Loucy (cell line): ENCODE data around the gene SOX12.

Source experiments
- H2AFZ ChIP-seq: fragments of 200-600 bp; sonication (generic); 2 replicates; pipeline ENCODE4 v1.6.0; 2016; ENCODE audit warnings: antibody characterized with exemption, mild to moderate bottlenecking, low read length, moderate library complexity
- H3F3A ChIP-seq: fragments of 200-600 bp; 2 replicates; pipeline ENCODE4 v1.6.0; 2016; ENCODE audit warnings: antibody characterized with exemption, low read depth, mild to moderate bottlenecking
- H3K27me3 ChIP-seq: fragments of 200-600 bp; sonication (generic); 2 replicates; pipeline ENCODE4 v1.6.1; 2014; ENCODE audit warnings: low read length, mild to moderate bottlenecking; ENCODE audit not compliant: insufficient read depth, poor library complexity, severe bottlenecking
- H3K36me3 ChIP-seq: fragments of 200-600 bp; sonication (generic); 2 replicates; pipeline ENCODE4 v1.6.1; 2016; ENCODE audit warnings: low read length; ENCODE audit not compliant: insufficient read depth
- H3K4me1 ChIP-seq: fragments of 200-600 bp; sonication (generic); 2 replicates; pipeline ENCODE4 v1.5.1; 2014; ENCODE audit warnings: low read length, mild to moderate bottlenecking; ENCODE audit not compliant: insufficient read depth, poor library complexity, severe bottlenecking
- H3K4me2 ChIP-seq: fragments of 200-600 bp; sonication (generic); 2 replicates; pipeline ENCODE4 v1.6.0; 2014; ENCODE audit warnings: antibody characterized with exemption, low read length, low read depth, mild to moderate bottlenecking; ENCODE audit not compliant: poor library complexity, severe bottlenecking
- H3K4me3 ChIP-seq: fragments of 200-600 bp; sonication (generic); 2 replicates; pipeline ENCODE4 v1.5.1; 2014; ENCODE audit warnings: low read length, mild to moderate bottlenecking, mixed read lengths; ENCODE audit not compliant: poor library complexity, severe bottlenecking
- H3K79me2 ChIP-seq: fragments of 200-600 bp; sonication (generic); 2 replicates; pipeline ENCODE4 v1.6.1; 2014; ENCODE audit warnings: low read length; ENCODE audit not compliant: insufficient read depth
- H3K9ac ChIP-seq: fragments of 200-600 bp; sonication (generic); 2 replicates; pipeline ENCODE4 v1.6.0; 2014; ENCODE audit warnings: mild to moderate bottlenecking, low read depth, low read length, moderate library complexity; ENCODE audit not compliant: poor library complexity, severe bottlenecking
- H3K9me2 ChIP-seq: fragments of 200-600 bp; sonication (generic); replicated peaks from 2 replicates; pipeline ENCODE4 v1.6.1; 2016; ENCODE audit warnings: low read depth, low read length, mixed read lengths
- H3K9me3 ChIP-seq: fragments of 200-600 bp; sonication (generic); 2 replicates; pipeline ENCODE4 v1.6.1; 2014; ENCODE audit warnings: mild to moderate bottlenecking, antibody characterized with exemption, low read length, low read depth; ENCODE audit not compliant: insufficient read depth
- H4K20me1 ChIP-seq: fragments of 200-600 bp; sonication (generic); 2 replicates; pipeline ENCODE4 v1.6.0; 2014; ENCODE audit warnings: antibody characterized with exemption, low read length, mild to moderate bottlenecking; ENCODE audit not compliant: insufficient read depth, poor library complexity, severe bottlenecking
- EZH2phosphoT487 ChIP-seq: fragments of 200-600 bp; IDR thresholded peaks from 2 replicates; pipeline ENCODE4 v1.6.1; 2018; ENCODE audit warnings: antibody characterized with exemption, mild to moderate bottlenecking, moderate library complexity, borderline replicate concordance
- TF ChIP-seq, protein P1 (sequence below): fragments of 200-600 bp; sonication (generic); conservative IDR thresholded peaks from 2 replicates; pipeline ENCODE4 v1.5.1; 2014; ENCODE audit warnings: mild to moderate bottlenecking, antibody characterized with exemption, low read length

SOX12 gene

DNA sequence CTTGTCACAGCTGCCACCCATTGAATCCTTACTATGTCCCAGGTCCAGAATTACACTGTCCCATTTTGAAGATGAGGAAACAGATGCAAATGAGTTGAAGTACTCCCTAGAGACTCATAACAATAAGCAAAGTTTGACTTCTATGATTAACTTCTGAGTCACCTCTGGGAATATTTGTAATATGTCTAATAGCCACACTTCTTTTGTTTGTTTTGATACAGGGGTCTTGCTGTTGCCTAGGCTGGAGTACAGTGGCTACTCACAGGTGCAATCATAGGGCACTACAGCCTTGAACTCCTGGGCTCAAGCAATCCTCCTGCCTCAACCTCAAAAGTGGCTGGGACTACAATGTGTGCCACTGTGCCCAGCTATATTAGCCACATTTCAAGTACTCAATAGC, 11.4 kb upstream of the SOX12 start:
- no peaks in the 10 kb centered on the region for H3K9me2 ChIP-seq
- H3K79me2 ChIP-seq: no peaks in the 10 kb centered on the region
- no peak overlapping the region for H3K4me3 ChIP-seq
- no peak overlapping the region for H3K4me2 ChIP-seq
- H3F3A ChIP-seq: 0 out of 2 replicates have a peak, but pooled peaks cover 3% of the 10 kb centered on the region
- H3K9me3 ChIP-seq: no peaks in the 10 kb centered on the region
- no peaks in the 10 kb centered on the region for H3K27me3 ChIP-seq
- H2AFZ ChIP-seq: no peak overlapping the region
- H3K36me3 ChIP-seq: no peaks in the 10 kb centered on the region
- H3K4me1 ChIP-seq: peaks cover 22% of the 10 kb centered on the region
- no peak overlapping the region for H3K9ac ChIP-seq
- TF ChIP-seq, protein P1, sequence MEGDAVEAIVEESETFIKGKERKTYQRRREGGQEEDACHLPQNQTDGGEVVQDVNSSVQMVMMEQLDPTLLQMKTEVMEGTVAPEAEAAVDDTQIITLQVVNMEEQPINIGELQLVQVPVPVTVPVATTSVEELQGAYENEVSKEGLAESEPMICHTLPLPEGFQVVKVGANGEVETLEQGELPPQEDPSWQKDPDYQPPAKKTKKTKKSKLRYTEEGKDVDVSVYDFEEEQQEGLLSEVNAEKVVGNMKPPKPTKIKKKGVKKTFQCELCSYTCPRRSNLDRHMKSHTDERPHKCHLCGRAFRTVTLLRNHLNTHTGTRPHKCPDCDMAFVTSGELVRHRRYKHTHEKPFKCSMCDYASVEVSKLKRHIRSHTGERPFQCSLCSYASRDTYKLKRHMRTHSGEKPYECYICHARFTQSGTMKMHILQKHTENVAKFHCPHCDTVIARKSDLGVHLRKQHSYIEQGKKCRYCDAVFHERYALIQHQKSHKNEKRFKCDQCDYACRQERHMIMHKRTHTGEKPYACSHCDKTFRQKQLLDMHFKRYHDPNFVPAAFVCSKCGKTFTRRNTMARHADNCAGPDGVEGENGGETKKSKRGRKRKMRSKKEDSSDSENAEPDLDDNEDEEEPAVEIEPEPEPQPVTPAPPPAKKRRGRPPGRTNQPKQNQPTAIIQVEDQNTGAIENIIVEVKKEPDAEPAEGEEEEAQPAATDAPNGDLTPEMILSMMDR: no peak
- TF ChIP-seq EZH2phosphoT487: no peak
- H4K20me1 ChIP-seq: no peaks in the 10 kb centered on the region

DNA sequence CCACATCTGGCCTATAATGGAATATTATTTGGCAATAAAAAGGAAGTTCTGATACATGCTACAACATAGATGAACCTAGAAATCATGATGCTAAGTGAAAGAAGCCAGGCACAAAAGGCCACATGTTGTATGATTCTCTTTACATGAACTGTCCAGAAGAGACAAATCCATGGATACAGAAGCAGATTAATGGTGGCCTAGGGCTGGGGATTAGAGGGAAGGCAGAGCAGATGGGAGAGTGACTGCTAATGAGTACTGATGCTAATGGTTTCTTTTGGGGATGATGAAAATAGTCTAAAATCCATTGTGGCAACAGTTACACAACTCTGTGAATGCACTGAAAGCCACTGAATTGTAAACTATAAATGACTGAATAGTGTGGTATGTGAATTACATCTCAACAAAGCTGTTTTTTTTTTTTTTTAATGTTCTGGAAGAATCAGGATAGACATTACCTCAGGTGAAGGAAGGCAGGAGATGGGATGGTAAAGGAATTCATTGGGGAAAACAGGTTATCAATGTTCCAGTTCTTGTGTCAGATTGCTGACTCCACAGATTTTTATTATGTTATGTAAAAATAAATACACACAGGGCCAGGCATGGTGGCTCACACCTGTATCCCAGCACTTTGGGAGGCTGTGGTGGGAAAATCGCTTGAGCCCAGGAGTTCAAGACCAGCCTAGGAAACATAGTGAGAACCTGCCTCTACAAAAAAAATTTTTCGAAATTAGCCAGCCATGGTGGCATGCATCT, 8.9 kb upstream of the SOX12 start:
- H3K9me2 ChIP-seq: no peaks in the 10 kb centered on the region
- H3K27me3 ChIP-seq: no peaks in the 10 kb centered on the region
- no peak overlapping the region for H3K9ac ChIP-seq
- H3K4me1 ChIP-seq: peaks cover 5% of the 10 kb centered on the region
- no peak for TF ChIP-seq EZH2phosphoT487
- TF ChIP-seq, protein P1: no peak
- no peaks in the 10 kb centered on the region for H4K20me1 ChIP-seq
- no peak overlapping the region for H3K4me2 ChIP-seq
- no peaks in the 10 kb centered on the region for H3K79me2 ChIP-seq
- H3K9me3 ChIP-seq: no peaks in the 10 kb centered on the region
- no peaks in the 10 kb centered on the region for H3K36me3 ChIP-seq
- no peak overlapping the region for H2AFZ ChIP-seq
- no peaks in the 10 kb centered on the region for H3F3A ChIP-seq
- no peak overlapping the region for H3K4me3 ChIP-seq

GRCh38 chr20:324177-325044, 941 bp upstream of the SOX12 start:
- Histone ChIP-seq H3F3A (peaks cover 5% of the 10 kb centered on the region), H3K4me3 (peak overlapping the region; percentile 85), H3K9me2 (no peaks in the 10 kb centered on the region), H3K79me2 (peaks cover 35% of the 10 kb centered on the region), H3K9me3 (no peaks in the 10 kb centered on the region), H3K4me2 (peak overlapping the region; percentile 97), H3K27me3 (no peaks in the 10 kb centered on the region), H2AFZ (peak overlapping the region; percentile 83), H3K4me1 (peaks cover 39% of the 10 kb centered on the region), H4K20me1 (peaks cover 21% of the 10 kb centered on the region), H3K9ac (peak overlapping the region; percentile 84), H3K36me3 (no peaks in the 10 kb centered on the region)
- TF ChIP-seq EZH2phosphoT487: no peak
- TF ChIP-seq, protein P1: peak; percentile 30
